ENCODE results near the gene PDE2A.

The PDE2A gene

DNA sequence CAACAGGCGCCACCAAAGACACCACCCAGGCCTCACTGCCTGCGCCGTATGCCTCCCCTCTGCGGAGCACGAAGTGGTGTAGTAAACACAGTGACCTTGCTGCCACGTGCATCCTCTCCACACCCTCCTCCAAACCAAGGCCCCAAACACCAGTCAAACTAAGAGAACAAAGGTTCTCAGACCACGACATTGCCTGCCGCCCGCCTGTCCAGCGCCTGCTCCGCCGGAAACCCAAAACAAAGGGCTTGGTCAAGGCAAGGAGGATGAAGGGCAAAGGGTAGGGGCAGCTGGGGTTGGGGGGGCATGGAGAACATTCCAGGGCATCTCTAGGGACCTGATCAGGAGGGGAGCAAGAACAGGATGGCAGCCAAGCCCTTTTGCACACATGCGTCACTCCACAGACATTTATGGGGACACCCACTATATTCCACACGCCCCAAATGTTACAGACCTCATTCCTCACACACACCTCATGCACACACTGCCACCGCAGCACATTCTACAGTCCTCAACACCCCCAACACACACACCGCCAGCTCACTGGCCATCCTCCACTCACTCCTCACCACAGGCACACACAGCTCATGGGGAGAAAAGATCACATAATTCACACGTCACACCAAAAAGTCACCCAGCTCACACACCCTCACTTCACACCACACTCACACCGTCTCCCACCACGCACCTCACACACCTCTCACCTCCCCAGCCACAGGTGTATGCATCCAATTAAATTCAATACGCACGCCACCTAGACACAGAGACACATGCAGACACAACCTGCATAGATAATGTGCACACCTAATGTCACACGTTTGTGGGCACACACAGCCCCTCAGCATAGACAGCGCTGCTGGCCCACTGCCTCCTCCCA is 34.5 kb downstream of the PDE2A start:
- peaks cover 25% of the 10 kb centered on the region for H3K27me3 ChIP-seq (ENCODE audit: low read depth)

DNA sequence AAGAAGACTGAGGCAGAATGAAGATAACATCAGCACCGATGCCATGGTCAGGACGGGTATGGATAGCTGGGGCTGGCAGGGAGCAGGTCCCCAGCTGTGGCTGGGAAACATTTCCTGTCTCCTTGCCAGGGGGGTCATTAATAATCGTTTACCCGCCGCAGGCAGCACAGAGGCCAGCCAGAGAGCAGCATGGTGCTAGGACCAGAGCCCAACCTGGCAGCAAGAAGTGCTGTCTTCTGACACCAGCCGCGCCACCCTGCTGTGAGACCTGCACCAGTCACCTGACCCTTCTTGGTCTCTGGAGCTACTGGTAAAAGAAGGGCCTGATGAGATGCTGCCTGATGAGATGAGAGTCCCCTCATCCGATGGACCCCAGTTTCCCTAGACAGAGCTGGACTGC is 36.3 kb downstream of the PDE2A start:
- Histone ChIP-seq H3K9me3 (no peaks in the 10 kb centered on the region), H3K36me3 (replicated peaks) (no peaks in the 10 kb centered on the region), H3K27me3 (ENCODE audit: low read depth) (peaks cover 29% of the 10 kb centered on the region), H3K4me3 (no peak overlapping the region), H3K4me1 (no peaks in the 10 kb centered on the region; the same call in 1 of the 2 replicates)
- no peak for DNase-seq (ENCODE audit: low spot score in 2 of 2)
- in situ Hi-C loops (cut with MboI; ENCODE audit: low sequenced_read_pairs), result no loop called here

More for the DNA sequence above, 34.5 kb downstream of the PDE2A start:
- peaks cover 3% of the 10 kb centered on the region; the same call in 1 of the 2 replicates for H3K4me1 ChIP-seq
- no peak for DNase-seq (ENCODE audit: low spot score in 2 of 2)
- no peaks in the 10 kb centered on the region for H3K36me3 ChIP-seq (replicated peaks)
- no peak overlapping the region for H3K4me3 ChIP-seq
- in situ Hi-C loops (cut with MboI; ENCODE audit: low sequenced_read_pairs), result no loop called here
- H3K9me3 ChIP-seq, result no peaks in the 10 kb centered on the region

DNA sequence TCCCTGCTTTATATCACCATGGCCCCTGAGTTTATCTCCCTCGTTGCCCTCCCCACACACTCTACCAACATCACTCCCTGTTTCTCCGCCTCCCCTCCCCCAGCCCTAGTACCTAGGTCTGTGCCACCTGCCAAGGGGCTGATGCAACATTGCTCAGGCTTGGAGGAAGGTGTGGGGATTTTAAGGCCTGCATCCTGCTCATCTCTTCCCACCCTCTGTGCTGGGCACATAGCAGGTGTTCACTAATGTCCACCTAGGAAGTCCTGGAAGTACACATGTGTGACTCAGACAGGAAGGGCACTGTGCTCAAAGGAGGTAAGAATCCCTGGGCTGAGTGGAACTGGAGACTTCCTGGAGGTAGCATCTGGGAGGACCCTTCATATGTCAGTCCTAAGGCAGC is 37.0 kb downstream of the PDE2A start:
- Histone ChIP-seq H3K4me1 (no peaks in the 10 kb centered on the region), H3K9me3 (no peaks in the 10 kb centered on the region), H3K4me3 (no peak overlapping the region), H3K36me3 (replicated peaks) (no peaks in the 10 kb centered on the region), H3K27me3 (ENCODE audit: low read depth) (peaks cover 29% of the 10 kb centered on the region)
- no peak for DNase-seq (ENCODE audit: low spot score in 2 of 2)
- in situ Hi-C loops (cut with MboI; ENCODE audit: low sequenced_read_pairs), result no loop called here

DNA sequence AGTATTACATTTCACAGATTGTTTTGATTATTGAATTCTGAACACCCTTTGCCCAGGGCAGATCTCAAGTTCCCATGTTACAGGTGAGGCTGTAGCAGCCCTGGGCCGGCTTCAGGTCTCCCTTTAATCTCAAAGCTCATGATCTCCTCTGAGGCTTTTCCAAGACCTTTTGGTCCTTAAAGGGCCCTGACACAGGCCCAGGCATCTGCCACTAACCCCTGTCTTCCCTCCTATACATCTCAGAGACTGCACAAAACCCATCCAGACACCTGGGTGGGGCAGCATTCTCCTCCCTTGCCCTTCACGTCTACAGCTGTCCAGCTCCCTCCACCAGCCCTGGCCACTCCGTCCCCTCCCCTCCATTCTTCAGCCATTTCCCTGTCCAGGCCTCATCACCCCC is 37.8 kb downstream of the PDE2A start:
- Histone ChIP-seq H3K4me3 (no peak overlapping the region), H3K9me3 (no peaks in the 10 kb centered on the region), H3K36me3 (replicated peaks) (no peaks in the 10 kb centered on the region), H3K4me1 (no peaks in the 10 kb centered on the region), H3K27me3 (ENCODE audit: low read depth) (peaks cover 22% of the 10 kb centered on the region)
- in situ Hi-C loops (cut with MboI; ENCODE audit: low sequenced_read_pairs), result no loop called here
- no peak for DNase-seq (ENCODE audit: low spot score in 2 of 2)

DNA sequence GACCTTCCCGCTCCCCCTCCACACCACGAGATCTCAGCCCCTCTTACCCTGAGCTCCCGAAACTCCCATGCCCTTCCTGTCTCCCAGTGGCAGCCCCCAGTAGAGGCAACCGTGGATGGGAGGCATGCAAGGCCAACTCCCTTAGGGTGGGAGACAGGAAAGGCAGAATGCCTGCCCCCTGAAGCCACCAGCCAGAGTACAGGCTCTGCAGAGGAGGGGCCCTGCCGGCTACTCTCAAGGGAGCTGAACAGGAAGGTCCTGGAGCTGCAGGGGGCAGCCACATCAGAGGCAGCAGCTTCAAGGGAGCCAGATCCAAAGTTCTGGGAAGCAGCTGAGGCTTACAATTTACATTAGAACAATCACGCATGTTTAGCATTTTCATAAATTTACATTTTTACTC is 38.3 kb downstream of the PDE2A start:
- in situ Hi-C loops (cut with MboI; ENCODE audit: low sequenced_read_pairs), result no loop called here
- H3K9me3 ChIP-seq, result no peaks in the 10 kb centered on the region
- H3K27me3 ChIP-seq (ENCODE audit: low read depth), result peaks cover 19% of the 10 kb centered on the region

DNA sequence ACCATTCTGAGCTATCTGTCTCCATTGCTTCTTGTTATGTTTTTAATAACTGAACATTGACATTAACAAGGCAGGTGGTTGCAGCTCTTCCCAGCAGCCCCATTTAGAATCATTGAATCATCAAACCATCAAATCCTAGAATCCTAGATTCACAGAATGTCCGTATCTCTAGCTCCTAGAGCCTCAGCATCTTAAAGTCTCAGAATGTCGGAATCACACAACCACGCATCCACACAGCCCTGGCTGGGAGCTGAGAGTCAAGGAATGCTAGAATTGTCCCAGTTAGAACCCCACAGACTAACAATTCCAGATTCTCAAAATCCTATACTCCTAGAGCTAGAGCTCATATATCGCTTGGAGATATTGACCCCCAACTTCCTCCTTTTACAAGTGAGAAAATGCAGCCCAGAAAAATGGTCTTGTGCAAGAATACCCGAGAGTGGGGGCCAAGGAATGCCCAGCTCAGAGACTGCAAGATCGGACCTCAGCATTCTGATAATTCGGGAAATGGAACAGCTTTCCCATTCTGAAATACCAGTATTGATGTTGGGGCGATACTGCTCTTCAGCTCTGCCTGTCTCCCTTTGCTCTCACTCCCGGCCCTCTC is 38.8 kb downstream of the PDE2A start:
- H3K36me3 ChIP-seq (replicated peaks), result no peaks in the 10 kb centered on the region
- H3K9me3 ChIP-seq, result no peaks in the 10 kb centered on the region
- DNase-seq (ENCODE audit: low spot score in 2 of 2), result no peak

More for the DNA sequence above, 38.3 kb downstream of the PDE2A start:
- no peak for DNase-seq (ENCODE audit: low spot score in 2 of 2)
- no peak overlapping the region for H3K4me3 ChIP-seq
- no peaks in the 10 kb centered on the region for H3K4me1 ChIP-seq
- no peaks in the 10 kb centered on the region for H3K36me3 ChIP-seq (replicated peaks)

DNA sequence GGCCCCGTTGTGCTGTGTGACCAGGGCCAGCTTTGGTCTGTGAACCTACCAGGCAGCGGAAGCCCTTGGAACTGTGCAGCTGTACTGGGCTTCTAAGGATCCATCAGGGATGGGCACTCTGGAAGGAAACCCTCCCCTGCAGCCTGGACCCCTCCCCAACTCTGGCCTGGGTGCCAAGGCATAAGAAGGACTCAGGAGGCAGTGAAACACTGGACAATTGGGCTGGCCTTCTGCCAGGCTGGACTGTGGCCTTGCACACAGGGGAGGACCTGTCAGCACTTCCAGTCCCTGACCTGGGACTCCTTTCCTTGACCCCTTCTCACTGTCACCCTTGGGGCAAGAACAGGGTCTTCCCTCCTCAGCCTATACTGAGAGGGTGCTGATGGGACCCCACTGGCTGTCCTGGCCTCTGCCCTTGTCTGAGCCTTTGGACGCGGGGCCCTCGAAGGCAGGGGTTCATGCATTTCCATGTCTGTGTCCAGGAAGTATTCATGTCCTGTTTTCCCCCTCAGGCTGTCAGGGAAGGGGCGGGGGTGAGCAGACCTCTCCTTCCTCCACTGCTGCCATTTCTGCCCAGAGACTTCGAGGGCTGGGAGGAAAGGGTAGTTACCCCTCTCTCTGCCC is 39.6 kb downstream of the PDE2A start:
- H3K4me3 ChIP-seq, result no peak overlapping the region
- no peaks in the 10 kb centered on the region for H3K4me1 ChIP-seq
- H3K9me3 ChIP-seq, result no peaks in the 10 kb centered on the region
- no peaks in the 10 kb centered on the region for H3K36me3 ChIP-seq (replicated peaks)
- peaks cover 15% of the 10 kb centered on the region; the same call in 1 of the 2 replicates for H3K27me3 ChIP-seq (ENCODE audit: low read depth)
- no peak for DNase-seq (ENCODE audit: low spot score in 2 of 2)
- in situ Hi-C loops (cut with MboI; ENCODE audit: low sequenced_read_pairs), result no loop called here

More for the DNA sequence above, 38.8 kb downstream of the PDE2A start:
- Histone ChIP-seq H3K4me1 (no peaks in the 10 kb centered on the region), H3K4me3 (no peak overlapping the region), H3K27me3 (ENCODE audit: low read depth) (peaks cover 15% of the 10 kb centered on the region; the same call in 1 of the 2 replicates)
- in situ Hi-C loops (cut with MboI; ENCODE audit: low sequenced_read_pairs), result no loop called here

DNA sequence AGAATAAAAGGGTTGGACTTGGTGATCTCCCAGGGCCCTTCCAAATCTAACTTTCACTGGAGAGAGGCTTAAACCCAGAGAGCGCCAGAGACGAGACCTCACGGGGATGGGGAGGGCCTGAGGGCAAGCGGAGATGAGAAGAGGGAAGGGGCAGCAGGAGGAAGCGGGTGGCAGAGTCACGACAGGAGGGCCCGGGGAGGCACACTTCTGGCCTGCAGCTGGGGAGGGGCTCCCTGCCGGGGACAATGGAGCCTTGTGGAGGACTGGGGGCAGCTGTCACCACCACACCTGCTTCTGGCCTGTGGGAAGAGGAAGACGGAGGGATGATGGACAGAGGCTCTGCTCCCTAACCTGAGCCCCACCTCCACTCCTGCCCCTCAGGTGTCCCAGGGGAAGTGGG is 40.2 kb downstream of the PDE2A start:
- no peak for DNase-seq (ENCODE audit: low spot score in 2 of 2)
- no peaks in the 10 kb centered on the region for H3K36me3 ChIP-seq (replicated peaks)
- H3K27me3 ChIP-seq (ENCODE audit: low read depth), result peaks cover 15% of the 10 kb centered on the region; the same call in 1 of the 2 replicates
- no peak overlapping the region for H3K4me3 ChIP-seq
- no peaks in the 10 kb centered on the region for H3K9me3 ChIP-seq
- in situ Hi-C loops (cut with MboI; ENCODE audit: low sequenced_read_pairs), result no loop called here
- no peaks in the 10 kb centered on the region for H3K4me1 ChIP-seq

DNA sequence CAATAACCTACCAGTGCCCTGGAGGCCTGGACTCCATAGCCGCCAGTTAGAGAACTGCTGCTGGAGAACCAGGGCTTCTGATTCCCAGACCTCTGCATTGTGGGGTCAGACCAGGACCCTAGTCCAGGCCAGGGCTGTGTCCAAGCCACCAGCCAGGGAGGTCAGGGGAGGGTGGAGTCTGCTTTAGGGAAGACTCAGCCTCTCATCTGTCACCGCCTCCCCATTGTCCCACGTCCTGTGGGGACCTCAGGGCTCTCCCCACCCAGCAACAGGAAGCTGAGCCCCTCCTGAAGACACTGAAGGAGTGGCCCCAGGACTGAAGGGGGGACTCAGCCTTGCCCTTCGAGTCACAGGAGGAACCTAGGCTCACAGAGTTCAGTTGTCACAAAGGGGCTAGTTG is 41.2 kb downstream of the PDE2A start:
- no peaks in the 10 kb centered on the region for H3K4me1 ChIP-seq
- no peak for DNase-seq (ENCODE audit: low spot score in 2 of 2)
- H3K4me3 ChIP-seq, result no peak overlapping the region
- H3K27me3 ChIP-seq (ENCODE audit: low read depth), result peaks cover 15% of the 10 kb centered on the region; the same call in 1 of the 2 replicates
- in situ Hi-C loops (cut with MboI; ENCODE audit: low sequenced_read_pairs), result no loop called here
- H3K9me3 ChIP-seq, result no peaks in the 10 kb centered on the region
- no peaks in the 10 kb centered on the region for H3K36me3 ChIP-seq (replicated peaks)

DNA sequence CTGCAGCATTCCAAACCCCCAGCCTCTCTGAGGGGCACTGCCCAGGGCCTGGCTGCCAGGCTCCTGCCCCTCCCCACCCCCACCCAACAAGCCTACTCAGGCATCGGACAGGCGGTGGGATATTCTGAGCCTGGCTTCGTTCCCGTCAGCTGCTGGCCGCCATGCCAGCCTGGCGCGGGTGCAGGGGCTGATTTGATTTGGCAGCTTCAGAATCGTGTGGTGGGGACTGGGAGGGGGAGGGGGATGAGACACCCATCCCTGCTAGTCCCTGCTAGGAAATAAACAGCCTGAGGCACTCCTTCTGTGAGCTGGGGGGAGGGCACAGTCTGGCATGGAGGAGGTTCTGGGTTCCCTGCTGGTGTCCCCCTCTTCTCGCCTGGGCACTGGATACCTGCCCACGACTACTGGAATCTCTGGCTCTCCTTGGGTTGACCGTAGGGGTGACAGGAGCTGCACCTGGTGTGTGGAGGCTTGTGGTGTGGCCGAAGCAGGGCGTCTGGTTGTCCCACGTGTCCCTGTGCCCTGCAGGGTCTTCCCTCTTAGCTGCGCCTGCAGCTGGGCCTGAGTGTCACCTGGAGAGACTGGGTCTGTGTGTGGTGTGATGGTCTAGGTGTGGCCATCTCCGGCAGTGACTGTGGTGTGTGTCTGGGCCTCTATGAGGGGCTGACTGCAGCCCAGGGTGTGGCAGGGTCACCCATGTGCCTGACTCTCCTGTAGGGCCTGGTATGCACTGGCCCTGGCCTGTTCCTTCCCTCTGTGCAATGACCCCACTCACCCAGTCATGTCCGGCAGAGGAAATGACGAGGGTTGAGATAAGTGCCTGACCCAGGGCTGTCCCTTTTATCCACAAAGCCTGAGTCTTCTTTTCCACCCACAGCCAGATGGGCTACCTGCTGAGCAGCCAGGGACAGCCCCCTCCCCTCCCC is 42.2 kb downstream of the PDE2A start:
- Histone ChIP-seq H3K4me3 (no peak overlapping the region), H3K27me3 (ENCODE audit: low read depth) (peaks cover 15% of the 10 kb centered on the region; the same call in 1 of the 2 replicates), H3K36me3 (replicated peaks) (no peaks in the 10 kb centered on the region), H3K9me3 (no peaks in the 10 kb centered on the region), H3K4me1 (no peaks in the 10 kb centered on the region)
- DNase-seq (ENCODE audit: low spot score in 2 of 2), result no peak
- in situ Hi-C loops (cut with MboI; ENCODE audit: low sequenced_read_pairs), result no loop called here

DNA sequence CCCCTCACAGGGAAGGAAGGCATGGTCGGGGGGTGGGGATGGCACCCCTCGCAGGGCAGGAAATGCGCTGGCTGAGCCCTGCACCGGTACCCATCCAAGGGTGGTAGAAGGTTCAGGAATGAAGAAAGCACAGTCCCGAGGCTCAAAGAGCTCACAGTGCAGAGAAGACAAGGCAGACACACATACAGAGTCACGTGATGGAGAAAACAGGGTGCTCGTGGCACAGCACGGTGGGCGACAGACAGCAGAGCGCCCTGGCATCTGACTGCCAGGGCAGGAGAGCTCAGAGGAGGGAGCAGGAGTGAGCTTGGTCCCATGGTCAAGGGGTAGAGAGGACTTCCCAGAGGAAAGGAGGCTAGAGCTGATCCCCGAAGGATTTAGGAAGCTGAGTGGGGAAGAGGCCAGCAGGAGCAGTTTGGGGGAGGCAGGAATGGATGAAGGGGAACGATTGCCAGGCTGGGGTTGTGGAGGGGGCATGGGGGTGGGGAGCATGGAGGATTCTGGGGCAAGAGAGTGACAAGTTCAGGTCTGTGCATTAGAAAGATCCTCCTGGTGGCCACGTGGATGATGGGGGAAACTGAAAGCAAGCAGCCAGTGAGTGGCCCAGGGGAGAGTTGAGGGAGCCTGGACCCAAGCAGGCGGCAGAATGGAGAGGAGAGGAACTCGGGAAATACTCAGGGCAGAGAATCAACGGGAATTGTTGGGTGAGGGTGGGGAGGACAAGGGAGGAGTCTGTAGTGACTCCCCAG is 43.9 kb downstream of the PDE2A start:
- no peak for DNase-seq (ENCODE audit: low spot score in 2 of 2)
- Histone ChIP-seq H3K36me3 (replicated peaks) (no peaks in the 10 kb centered on the region), H3K27me3 (ENCODE audit: low read depth) (peaks cover 7% of the 10 kb centered on the region; the same call in 1 of the 2 replicates), H3K4me1 (no peaks in the 10 kb centered on the region), H3K9me3 (no peaks in the 10 kb centered on the region), H3K4me3 (no peak overlapping the region)
- in situ Hi-C loops (cut with MboI; ENCODE audit: low sequenced_read_pairs), result no loop called here

DNA sequence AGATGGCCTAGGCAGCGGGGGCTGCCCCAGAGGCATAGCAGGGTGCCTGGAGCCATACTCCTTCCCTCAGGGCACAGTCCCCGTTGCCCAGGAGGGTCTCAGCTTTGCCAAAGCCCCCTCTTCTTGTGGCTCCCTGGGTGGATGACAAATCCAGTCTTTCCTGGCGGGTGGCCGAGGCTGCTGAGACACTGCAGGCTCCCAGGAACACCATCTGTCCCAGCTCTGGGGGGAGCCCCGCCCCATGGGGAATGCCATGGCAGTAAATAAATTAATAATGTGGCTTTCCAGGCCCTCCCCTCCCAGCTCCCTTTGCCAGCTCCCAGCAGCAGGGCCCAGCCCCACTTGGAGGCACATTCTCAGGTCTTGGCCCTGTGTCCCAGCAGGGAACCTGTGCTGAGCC is 45.0 kb downstream of the PDE2A start:
- Histone ChIP-seq H3K4me1 (no peaks in the 10 kb centered on the region), H3K4me3 (no peak overlapping the region), H3K36me3 (replicated peaks) (no peaks in the 10 kb centered on the region), H3K9me3 (no peaks in the 10 kb centered on the region), H3K27me3 (ENCODE audit: low read depth) (no peaks in the 10 kb centered on the region)
- no peak for DNase-seq (ENCODE audit: low spot score in 2 of 2)
- in situ Hi-C loops (cut with MboI; ENCODE audit: low sequenced_read_pairs), result no loop called here

Measured in HAP-1 (cell line).